ENCODE measurements around the gene BARHL2. TPM values are rescaled to one million over a fixed set of nuclear protein-coding genes. Genes with fewer than 3 reads are reported as not detected.

BARHL2 gene
- total RNA-seq, 2 experiments from 2014 or later: not detected

DNA sequence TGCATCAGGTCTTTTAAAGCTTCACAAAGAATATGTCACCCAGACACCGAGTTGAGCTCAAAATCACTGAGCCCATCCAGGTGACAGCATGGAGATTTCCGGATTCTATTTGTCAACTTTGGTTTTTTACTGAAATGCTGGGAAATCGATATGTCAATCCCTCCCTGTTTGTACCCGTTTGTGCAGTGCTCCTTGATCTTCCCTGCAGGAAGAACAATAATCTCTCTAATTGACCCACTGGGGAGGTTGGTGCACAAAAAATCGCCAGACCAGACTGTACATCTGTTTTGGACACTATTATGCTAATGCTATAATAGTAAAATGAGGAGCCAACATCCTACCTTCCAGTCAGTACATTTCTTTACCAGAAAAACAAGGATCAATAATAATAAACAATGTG is 1.8 kb downstream of the BARHL2 start:
- H3K27ac Mint-ChIP-seq: no peak overlapping the region
- no peak overlapping the region for H3K4me3 Mint-ChIP-seq
- intact Hi-C loops (cut with micrococcal nuclease): no loop called here

DNA sequence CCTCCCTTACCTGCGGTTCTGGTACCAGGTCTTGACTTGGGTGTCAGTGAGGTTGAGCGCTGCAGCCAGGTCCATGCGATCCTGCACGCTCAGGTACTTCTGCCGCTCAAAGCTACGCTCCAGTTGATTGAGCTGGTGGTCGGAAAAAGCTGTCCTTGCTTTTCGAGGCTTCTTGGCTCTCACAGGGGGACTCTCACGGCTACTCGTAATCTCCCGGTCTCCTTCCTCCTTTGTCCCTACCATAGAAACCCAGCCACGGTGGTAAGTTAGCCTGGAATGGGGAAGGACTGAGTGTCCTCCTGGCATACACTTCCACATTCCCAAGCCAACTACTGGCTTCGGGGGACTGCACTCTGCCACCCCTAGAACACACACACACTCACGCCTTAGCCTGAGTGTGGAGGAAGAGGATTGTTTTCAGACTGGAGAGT is 2.6 kb downstream of the BARHL2 start:
- H3K4me3 Mint-ChIP-seq: no peak overlapping the region
- peaks cover 78% of the 10 kb centered on the region for H3K27me3 Mint-ChIP-seq
- DNase-seq (no peak), ATAC-seq (no peak)
- ChIA-PET POLR2A (interaction anchor here (1.6 kb wide), 1 partner anchor 10 kb away, joined by 3 read pairs; no protein-coding TSS in a partner anchor), CTCF (interaction anchor here (1.1 to 1.8 kb wide), 2 partner anchors 12 to 17 kb away, joined by 3 to 5 read pairs; no protein-coding TSS in a partner anchor)
- intact Hi-C loops (cut with micrococcal nuclease): no loop called here
- H3K4me1 Mint-ChIP-seq (ENCODE audit: low read depth): peaks cover 13% of the 10 kb centered on the region
- H3K27ac Mint-ChIP-seq: no peak overlapping the region
- H3K9me3 Mint-ChIP-seq: peaks cover 4% of the 10 kb centered on the region
- H3K36me3 Mint-ChIP-seq (ENCODE audit: low read depth): peaks cover 15% of the 10 kb centered on the region
- TF ChIP-seq, protein P1, sequence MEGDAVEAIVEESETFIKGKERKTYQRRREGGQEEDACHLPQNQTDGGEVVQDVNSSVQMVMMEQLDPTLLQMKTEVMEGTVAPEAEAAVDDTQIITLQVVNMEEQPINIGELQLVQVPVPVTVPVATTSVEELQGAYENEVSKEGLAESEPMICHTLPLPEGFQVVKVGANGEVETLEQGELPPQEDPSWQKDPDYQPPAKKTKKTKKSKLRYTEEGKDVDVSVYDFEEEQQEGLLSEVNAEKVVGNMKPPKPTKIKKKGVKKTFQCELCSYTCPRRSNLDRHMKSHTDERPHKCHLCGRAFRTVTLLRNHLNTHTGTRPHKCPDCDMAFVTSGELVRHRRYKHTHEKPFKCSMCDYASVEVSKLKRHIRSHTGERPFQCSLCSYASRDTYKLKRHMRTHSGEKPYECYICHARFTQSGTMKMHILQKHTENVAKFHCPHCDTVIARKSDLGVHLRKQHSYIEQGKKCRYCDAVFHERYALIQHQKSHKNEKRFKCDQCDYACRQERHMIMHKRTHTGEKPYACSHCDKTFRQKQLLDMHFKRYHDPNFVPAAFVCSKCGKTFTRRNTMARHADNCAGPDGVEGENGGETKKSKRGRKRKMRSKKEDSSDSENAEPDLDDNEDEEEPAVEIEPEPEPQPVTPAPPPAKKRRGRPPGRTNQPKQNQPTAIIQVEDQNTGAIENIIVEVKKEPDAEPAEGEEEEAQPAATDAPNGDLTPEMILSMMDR (IDR thresholded peaks at IDR 0.05): no peak

More for the DNA sequence above, 1.8 kb downstream of the BARHL2 start:
- peaks cover 15% of the 10 kb centered on the region for H3K36me3 Mint-ChIP-seq (ENCODE audit: low read depth)
- no peak for DNase-seq
- ChIA-PET CTCF (interaction anchor here (1.1 to 2.1 kb wide), 3 partner anchors 11 to 16 kb away, joined by 3 to 5 read pairs (median 5); no protein-coding TSS in a partner anchor), POLR2A (interaction anchor here (0.6 to 1.6 kb wide), 2 partner anchors 9 to 88 kb away, joined by 3 read pairs; no protein-coding TSS in a partner anchor)
- no peak for ATAC-seq
- TF ChIP-seq, protein P1 (IDR thresholded peaks at IDR 0.05): no peak
- peaks cover 76% of the 10 kb centered on the region for H3K27me3 Mint-ChIP-seq
- H3K4me1 Mint-ChIP-seq (ENCODE audit: low read depth): peaks cover 13% of the 10 kb centered on the region
- H3K9me3 Mint-ChIP-seq: peaks cover 8% of the 10 kb centered on the region

DNA sequence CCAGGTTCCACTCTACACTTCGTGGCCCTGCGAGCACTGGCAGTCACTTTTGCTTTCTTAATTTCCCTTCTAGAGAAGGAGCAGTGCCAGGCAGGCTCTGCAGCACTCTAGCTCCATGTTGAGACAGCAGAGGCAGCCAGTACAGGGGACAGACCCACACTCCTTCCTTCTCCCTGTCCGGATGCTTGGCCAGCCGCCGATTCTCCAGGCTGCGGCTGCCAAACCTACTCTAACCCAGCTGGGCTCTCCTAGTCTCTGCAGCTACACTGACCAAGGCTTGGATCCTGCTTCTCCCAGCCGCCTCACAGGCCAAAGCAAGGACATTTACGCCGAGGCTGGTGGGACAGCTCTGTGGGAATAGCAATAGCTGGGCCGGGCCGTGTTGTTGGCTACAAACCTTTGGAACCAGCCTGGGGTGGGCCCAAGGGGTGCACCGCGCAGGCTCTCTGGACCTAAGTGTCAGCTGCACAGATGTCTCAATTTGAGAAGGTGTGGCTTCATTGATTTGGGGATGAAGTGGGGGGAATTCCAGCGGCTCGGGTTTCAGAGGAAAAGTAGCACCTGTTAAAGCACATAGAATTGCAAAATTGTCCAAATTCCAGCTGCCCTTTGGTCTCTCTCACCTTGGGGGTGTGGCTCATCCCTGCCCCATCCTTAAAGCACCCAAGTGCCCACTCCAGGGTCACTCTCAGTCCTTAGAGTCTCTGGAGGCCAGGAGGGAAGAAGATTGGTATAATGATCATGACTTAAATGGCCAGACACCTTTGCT is 3.2 kb downstream of the BARHL2 start:
- TF ChIP-seq, protein P1 (IDR thresholded peaks at IDR 0.05): no peak
- POLR2A ChIA-PET: interaction anchor here (1.0 kb wide), 1 partner anchor 16 kb away, joined by 3 read pairs; no protein-coding TSS in a partner anchor
- CTCF ChIA-PET: interaction anchor here (0.9 to 1.8 kb wide), 3 partner anchors 11 to 17 kb away, joined by 3 to 5 read pairs (median 4); no protein-coding TSS in a partner anchor
- no peak for ATAC-seq
- peaks cover 10% of the 10 kb centered on the region for H3K4me1 Mint-ChIP-seq (ENCODE audit: low read depth)
- intact Hi-C loops (cut with micrococcal nuclease): no loop called here
- H3K36me3 Mint-ChIP-seq (ENCODE audit: low read depth): peaks cover 10% of the 10 kb centered on the region
- H3K4me3 Mint-ChIP-seq: no peak overlapping the region
- no peak overlapping the region for H3K27ac Mint-ChIP-seq
- peaks cover 4% of the 10 kb centered on the region for H3K9me3 Mint-ChIP-seq
- H3K27me3 Mint-ChIP-seq: peaks cover 77% of the 10 kb centered on the region
- no peak for DNase-seq

DNA sequence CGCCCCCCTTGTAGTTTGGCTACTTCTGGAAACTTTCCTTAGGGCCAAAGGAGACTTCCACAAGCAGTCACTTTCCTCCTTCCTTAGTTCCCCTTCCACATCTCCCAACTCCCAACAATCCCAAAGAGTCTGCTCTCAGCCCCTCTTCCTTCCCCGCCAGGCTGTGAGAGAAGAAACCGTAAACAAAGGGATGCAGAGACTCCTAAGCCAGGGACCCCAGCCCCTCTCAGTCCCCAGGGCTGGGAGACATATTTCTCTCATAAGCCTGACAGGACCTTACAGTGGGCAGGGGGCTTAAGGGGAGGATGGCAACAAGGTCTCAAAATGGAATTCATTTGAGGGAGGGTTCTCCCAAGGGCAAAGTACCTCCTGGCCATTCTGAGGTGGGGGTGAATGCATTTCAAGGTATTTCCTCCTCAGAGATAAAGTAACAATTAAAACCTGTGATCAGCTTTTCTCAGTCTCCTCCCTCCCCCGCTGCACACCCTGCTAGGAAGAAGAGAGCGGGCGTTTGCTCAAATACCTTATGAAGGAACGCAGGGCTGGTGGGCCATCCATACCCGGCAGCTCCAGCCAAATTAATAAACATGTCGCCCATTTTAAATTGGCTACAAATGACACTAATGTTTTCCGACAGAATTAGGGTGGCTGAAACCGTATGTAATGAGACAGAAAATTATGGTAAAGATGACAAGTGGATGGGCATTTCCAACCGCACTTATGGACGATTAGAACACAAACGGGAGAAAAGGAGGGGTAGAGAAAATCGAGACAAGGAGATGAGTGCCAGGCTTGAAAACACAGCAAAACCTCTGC is 4.0 kb downstream of the BARHL2 start:
- ChIA-PET POLR2A (interaction anchor here (1.0 kb wide), 1 partner anchor 17 kb away, joined by 3 read pairs; no protein-coding TSS in a partner anchor), CTCF (interaction anchor here (0.9 to 1.0 kb wide), 2 partner anchors 12 to 14 kb away, joined by 3 to 4 read pairs; no protein-coding TSS in a partner anchor)
- Mint-ChIP-seq H3K4me3 (no peak overlapping the region), H3K36me3 (ENCODE audit: low read depth) (peaks cover 7% of the 10 kb centered on the region), H3K9me3 (peaks cover 4% of the 10 kb centered on the region), H3K4me1 (ENCODE audit: low read depth) (peaks cover 6% of the 10 kb centered on the region), H3K27me3 (peaks cover 80% of the 10 kb centered on the region), H3K27ac (no peak overlapping the region)
- intact Hi-C loops (cut with micrococcal nuclease): no loop called here
- DNase-seq: no peak
- ATAC-seq: no peak
- TF ChIP-seq, protein P1 (IDR thresholded peaks at IDR 0.05): no peak

Data from activated CD8-positive, alpha-beta T cell treated with anti-CD3 and anti-CD28 coated beads for 36 hours (primary cell).